ENCODE results near the gene TEC. TPM values are rescaled to one million over a fixed set of nuclear protein-coding genes. Genes with fewer than 3 reads are reported as not detected.
"Not testable (repeated sequence)": the region's sequence is repeated elsewhere in the genome, so short reads cannot be mapped to it uniquely, and the experiment has no call there.

The TEC gene
- total and polyA plus RNA-seq, 2 experiments from 2014 or later = 2.9 to 3.0 TPM

- TF ChIP-seq ZNF462 (CRISPR knock-in tag; IDR thresholded peaks at IDR 0.05) (no peak), ZNF331 (CRISPR knock-in tag; IDR thresholded peaks at IDR 0.05; ENCODE audit: low read depth) (no peak), NANOG (IDR thresholded peaks at IDR 0.05; ENCODE audit: borderline replicate concordance) (no peak)
Observed at GRCh38 chr4:48167538-48168263, 101.9 kb downstream of the TEC start (continued).

- not testable (repeated sequence) for H3K36me3 Mint-ChIP-seq (ENCODE audit: low read depth); H3K27me3 Mint-ChIP-seq (ENCODE audit: insufficient read depth, low read depth, poor library complexity); H2AFZ ChIP-seq; H3K4me3 Mint-ChIP-seq; H3K4me2 ChIP-seq; H3K4me1 ChIP-seq (ENCODE audit: insufficient read depth); H3K27ac Mint-ChIP-seq; H3K27me3 ChIP-seq (ENCODE audit: insufficient read depth); H3K4me3 ChIP-seq; DNase-seq (ENCODE audit: low spot score); H3K9me2 ChIP-seq (ENCODE audit: insufficient read depth); H3K4me1 Mint-ChIP-seq; ATAC-seq; H3K27ac ChIP-seq (ENCODE audit: low read depth); H3K36me3 ChIP-seq (ENCODE audit: insufficient read depth); H3K79me2 ChIP-seq (replicated peaks; ENCODE audit: insufficient read depth); H3K9me3 Mint-ChIP-seq; H4K20me1 ChIP-seq (replicated peaks; ENCODE audit: insufficient read depth); H3F3A ChIP-seq (replicated peaks; ENCODE audit: low read depth)
Observed at GRCh38 chr4:48164561-48164960, 105.1 kb downstream of the TEC start.

GRCh38 chr4:48163746-48164145 lies 105.9 kb downstream of the TEC start:
- H3K79me2 ChIP-seq (replicated peaks; ENCODE audit: insufficient read depth) = no peaks in the 10 kb centered on the region
- no peak overlapping the region for H3K27ac ChIP-seq (ENCODE audit: low read depth)
- H3K9me3 Mint-ChIP-seq = no peaks in the 10 kb centered on the region; the same call in 2 of the 3 replicates
- no peak for TF ChIP-seq EZH2 (IDR thresholded peaks at IDR 0.05; ENCODE audit: low read depth, unreplicated experiment)
- TF ChIP-seq REST (IDR thresholded peaks at IDR 0.05; ENCODE audit: unreplicated experiment) = no peak
- TF ChIP-seq STAT1 (IDR thresholded peaks at IDR 0.05; ENCODE audit: unreplicated experiment) = no peak
- TF ChIP-seq JUNB (IDR thresholded peaks at IDR 0.05; ENCODE audit: unreplicated experiment) = no peak
- TF ChIP-seq CTCF (conservative IDR thresholded peaks at IDR 0.05; ENCODE audit: low read depth in 2 of 2) = no peak

More at GRCh38 chr4:48163746-48164145, 105.9 kb downstream of the TEC start:
- no peak overlapping the region for H3K4me3 ChIP-seq
- H3K36me3 ChIP-seq (ENCODE audit: insufficient read depth) = no peaks in the 10 kb centered on the region
- Mint-ChIP-seq H3K4me1 (peaks cover 5% of the 10 kb centered on the region), H3K36me3 (ENCODE audit: low read depth) (peaks cover 5% of the 10 kb centered on the region), H3K4me3 (no peak overlapping the region), H3K27ac (no peak overlapping the region), H3K27me3 (ENCODE audit: insufficient read depth, low read depth, poor library complexity) (peaks cover 2% of the 10 kb centered on the region)
- ATAC-seq (no peak), DNase-seq (ENCODE audit: low spot score) (no peak)
- no peaks in the 10 kb centered on the region for H3K4me1 ChIP-seq (ENCODE audit: insufficient read depth)
- H3K27me3 ChIP-seq (ENCODE audit: insufficient read depth) = no peaks in the 10 kb centered on the region
- no peaks in the 10 kb centered on the region for H3F3A ChIP-seq (replicated peaks; ENCODE audit: low read depth)
- H3K9me2 ChIP-seq (ENCODE audit: insufficient read depth) = no peaks in the 10 kb centered on the region; the same call in 1 of the 2 replicates
- no peaks in the 10 kb centered on the region for H4K20me1 ChIP-seq (replicated peaks; ENCODE audit: insufficient read depth)
- H3K4me2 ChIP-seq = no peak overlapping the region
- H2AFZ ChIP-seq = no peak overlapping the region
